SU-DHL-6 (cell line): Measurements from ENCODE around the gene TMEM221.

ENCODE experiments used
- H2AFZ ChIP-seq: fragments of 200-600 bp; sonication (generic); 2 replicates; pipeline ENCODE4 v1.6.1; 2014; ENCODE audit warnings: low read depth, mild to moderate bottlenecking, moderate library complexity, mixed read lengths, antibody characterized with exemption, low read length; ENCODE audit not compliant: severe bottlenecking
- H3F3A ChIP-seq: fragments of 200-600 bp; shearing (Covaris generic); 2 replicates; pipeline ENCODE4 v1.6.0; 2016; ENCODE audit warnings: antibody characterized with exemption, mild to moderate bottlenecking; ENCODE audit not compliant: insufficient read depth
- H3K27ac ChIP-seq: fragments of 200-600 bp; sonication (generic); 2 replicates; pipeline ENCODE4 v1.5.1; 2016; ENCODE audit warnings: low read depth, mild to moderate bottlenecking, low read length, moderate library complexity, mixed read lengths
- H3K27me3 ChIP-seq: fragments of 200-600 bp; sonication (generic), shearing (Covaris generic); 2 replicates; pipeline ENCODE4 v1.6.0; 2014; ENCODE audit warnings: mild to moderate bottlenecking, low read length
- H3K36me3 ChIP-seq: fragments of 200-600 bp; sonication (generic); 2 replicates; pipeline ENCODE4 v1.6.1; 2014; ENCODE audit warnings: mild to moderate bottlenecking, low read length, mixed read lengths
- H3K4me2 ChIP-seq: fragments of 300-600, 200-600 bp; shearing (Covaris generic), sonication (generic); 2 replicates; pipeline ENCODE4 v1.6.0; 2014; ENCODE audit warnings: low read length, low read depth, mild to moderate bottlenecking; ENCODE audit not compliant: poor library complexity, severe bottlenecking
- H3K4me3 ChIP-seq: fragments of 200-600 bp; sonication (generic); 2 replicates; pipeline ENCODE4 v1.5.1; 2014; ENCODE audit warnings: antibody characterized with exemption, low read length, mild to moderate bottlenecking, mixed read lengths; ENCODE audit not compliant: insufficient read depth, poor library complexity, severe bottlenecking
- H3K79me2 ChIP-seq: fragments of 200-600 bp; sonication (generic); 2 replicates; pipeline ENCODE4 v1.6.1; 2014; ENCODE audit warnings: mild to moderate bottlenecking, low read length, moderate library complexity; ENCODE audit not compliant: insufficient read depth
- H3K9ac ChIP-seq: fragments of 200-600 bp; sonication (generic); 2 replicates; pipeline ENCODE4 v1.7.0; 2014; ENCODE audit warnings: mild to moderate bottlenecking, low read length
- H3K9me2 ChIP-seq: fragments of 200-600 bp; sonication (generic); replicated peaks from 2 replicates; pipeline ENCODE4 v1.6.1; 2014; ENCODE audit warnings: low read length; ENCODE audit not compliant: insufficient read depth
- H3K9me3 ChIP-seq: fragments of 200-600 bp; sonication (generic); 2 replicates; pipeline ENCODE4 v1.6.1; 2014; ENCODE audit warnings: low read length, mixed read lengths; ENCODE audit not compliant: insufficient read depth
- H4K20me1 ChIP-seq: fragments of 200-600 bp; sonication (generic); 2 replicates; pipeline ENCODE4 v1.6.1; 2014; ENCODE audit warnings: low read depth, mild to moderate bottlenecking, antibody characterized with exemption, low read length, moderate library complexity, mixed read lengths
- CTCF ChIP-seq: fragments of 200-600 bp; sonication (generic); IDR thresholded peaks from one replicate; pipeline ENCODE4 v1.5.1; 2017; ENCODE audit warnings: antibody characterized with exemption, mild to moderate bottlenecking, low read length, moderate library complexity; ENCODE audit not compliant: insufficient read depth, poor library complexity, severe bottlenecking
- EZH2phosphoT487 ChIP-seq: fragments of 200-600 bp; sonication (generic), shearing (Covaris generic); conservative IDR thresholded peaks from 2 replicates; pipeline ENCODE4 v1.6.1; 2018; ENCODE audit warnings: mild to moderate bottlenecking, antibody characterized with exemption, low read length, moderate library complexity, mixed read lengths

Gene TMEM221

GRCh38 chr19:17411801-17412200 is 36.7 kb downstream of the TMEM221 start:
- Histone ChIP-seq H3K79me2 (no peaks in the 10 kb centered on the region), H3K9ac (peak overlapping the region; percentile 32), H3K27me3 (no peaks in the 10 kb centered on the region), H3K9me3 (no peaks in the 10 kb centered on the region), H3K27ac (peak overlapping the region; percentile 51), H3K36me3 (no peaks in the 10 kb centered on the region), H3K4me3 (no peak overlapping the region), H3F3A (peaks cover 8% of the 10 kb centered on the region; the same call in 1 of the 2 replicates), H4K20me1 (no peaks in the 10 kb centered on the region), H3K9me2 (no peaks in the 10 kb centered on the region), H3K4me2 (peak overlapping the region; percentile 52), H2AFZ (no peak overlapping the region)
- no peak for TF ChIP-seq CTCF

GRCh38 chr19:17409990-17410389 is 38.5 kb downstream of the TMEM221 start:
- H3K79me2 ChIP-seq, result 0 out of 2 replicates have a peak, but pooled peaks cover under 1% of the 10 kb centered on the region
- H2AFZ ChIP-seq, result no peak overlapping the region
- no peaks in the 10 kb centered on the region for H3K9me3 ChIP-seq
- no peaks in the 10 kb centered on the region for H4K20me1 ChIP-seq
- H3K4me2 ChIP-seq, result no peak overlapping the region
- peaks cover 12% of the 10 kb centered on the region; the same call in 1 of the 2 replicates for H3F3A ChIP-seq
- H3K36me3 ChIP-seq, result no peaks in the 10 kb centered on the region
- no peak overlapping the region for H3K27ac ChIP-seq
- no peaks in the 10 kb centered on the region for H3K9me2 ChIP-seq
- no peaks in the 10 kb centered on the region for H3K27me3 ChIP-seq
- H3K4me3 ChIP-seq, result no peak overlapping the region
- H3K9ac ChIP-seq, result no peak overlapping the region
- TF ChIP-seq CTCF (no peak), EZH2phosphoT487 (no peak)

GRCh38 chr19:17406887-17407196 is 41.6 kb downstream of the TMEM221 start:
- H4K20me1 ChIP-seq, result no peaks in the 10 kb centered on the region
- H3K79me2 ChIP-seq, result peaks cover 8% of the 10 kb centered on the region; the same call in 1 of the 2 replicates
- H3K27ac ChIP-seq, result peak overlapping the region; percentile 69
- H3K9me2 ChIP-seq, result no peaks in the 10 kb centered on the region
- H2AFZ ChIP-seq, result no peak overlapping the region
- H3K9ac ChIP-seq, result peak overlapping the region; percentile 49
- TF ChIP-seq EZH2phosphoT487 (no peak), CTCF (no peak)
- peaks cover 7% of the 10 kb centered on the region; the same call in 1 of the 2 replicates for H3F3A ChIP-seq
- peak overlapping the region; percentile 63 for H3K4me2 ChIP-seq
- H3K36me3 ChIP-seq, result no peaks in the 10 kb centered on the region
- H3K27me3 ChIP-seq, result no peaks in the 10 kb centered on the region
- H3K9me3 ChIP-seq, result no peaks in the 10 kb centered on the region
- peak overlapping the region; percentile 53 for H3K4me3 ChIP-seq
